NCI-H345 treated with DMSO at 0.1 percent for 48 hours (cell line): ENCODE results near the gene GRB10.

Experiments
- DNase-seq: peaks from one replicate; lab custom pipeline; 2025; ENCODE audit not compliant: unreplicated experiment; lab: John Stamatoyannopoulos, UW

GRB10 gene

GRCh38 chr7:50721661-50722259 lies 60.9 kb downstream of the GRB10 start:
- no peak for DNase-seq

- no peak for DNase-seq
Measured at GRCh38 chr7:50721160-50721559, 61.5 kb downstream of the GRB10 start.

GRCh38 chr7:50720295-50720694 lies 62.4 kb downstream of the GRB10 start:
- DNase-seq, result no peak

- DNase-seq, result peak; percentile 43
Measured at GRCh38 chr7:50718876-50719275, 63.8 kb downstream of the GRB10 start.

GRCh38 chr7:50718311-50718710 lies 64.4 kb downstream of the GRB10 start:
- no peak for DNase-seq

GRCh38 chr7:50717181-50717580 lies 65.5 kb downstream of the GRB10 start:
- DNase-seq, result no peak

GRCh38 chr7:50714857-50715256 lies 67.8 kb downstream of the GRB10 start:
- DNase-seq, result no peak

- DNase-seq, result no peak
Measured at GRCh38 chr7:50713123-50713965, 69.4 kb downstream of the GRB10 start.

GRCh38 chr7:50712252-50713122 lies 70.2 kb downstream of the GRB10 start:
- DNase-seq, result no peak

GRCh38 chr7:50711271-50712175 lies 71.2 kb downstream of the GRB10 start:
- DNase-seq, result no peak

- no peak for DNase-seq
Measured at GRCh38 chr7:50710441-50711154, 72.1 kb downstream of the GRB10 start.

DNA sequence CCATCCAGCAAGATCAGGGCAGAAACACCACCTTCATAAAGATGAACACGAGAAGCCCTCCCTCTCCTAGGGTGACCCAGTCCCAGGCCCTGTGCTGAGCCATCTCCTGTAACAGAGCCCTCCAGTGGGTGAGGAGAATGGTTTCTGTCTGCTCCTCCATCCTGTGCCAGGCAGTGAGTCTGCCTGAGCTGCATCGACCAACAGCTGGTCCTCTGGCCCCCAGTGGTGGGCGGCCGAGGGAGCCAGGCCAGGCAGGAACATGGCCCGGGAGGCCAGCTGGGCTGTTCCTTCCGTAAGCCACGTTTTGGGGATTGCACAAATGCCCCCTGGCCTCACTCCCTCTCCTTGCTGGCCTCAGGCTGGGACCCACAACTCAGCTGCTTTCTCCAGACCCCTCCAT lies 73.5 kb downstream of the GRB10 start:
- no peak for DNase-seq

DNA sequence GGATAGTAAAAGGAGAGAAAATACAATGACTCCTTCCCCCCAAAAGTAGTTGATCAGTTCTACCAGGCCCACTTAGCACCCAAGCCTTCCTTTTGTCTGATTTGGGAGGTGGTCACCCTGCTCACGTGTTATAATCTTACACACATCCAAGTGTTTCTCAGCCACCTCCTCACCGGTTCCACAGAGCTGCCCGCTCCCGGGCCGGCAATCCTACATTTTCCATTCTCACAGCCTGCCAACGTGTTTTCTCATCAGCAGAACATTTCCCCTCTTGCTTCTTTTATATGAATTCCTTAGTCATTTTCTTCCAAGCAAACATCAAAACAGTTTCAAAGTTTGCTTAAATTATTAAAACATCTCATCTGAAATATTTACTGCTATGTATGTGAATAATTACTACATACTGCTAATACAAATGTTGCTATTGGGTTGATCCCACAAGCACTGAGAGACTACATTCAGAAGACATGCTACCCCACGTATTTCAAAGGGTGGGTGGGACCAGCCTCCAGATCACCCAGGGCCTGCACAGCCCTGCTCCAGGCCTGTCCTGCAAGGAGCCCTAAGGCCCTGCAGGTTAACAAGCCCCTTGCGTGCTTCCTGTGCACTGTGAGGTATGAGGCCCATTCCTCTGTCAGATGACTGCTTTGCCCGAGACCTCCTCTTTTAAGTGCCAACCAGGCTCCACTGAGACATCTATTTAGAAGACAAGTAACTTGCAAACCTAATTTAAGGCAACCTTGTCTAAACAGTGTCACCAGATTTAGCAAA lies 75.3 kb downstream of the GRB10 start:
- DNase-seq, result no peak

GRCh38 chr7:50706469-50706937 lies 76.2 kb downstream of the GRB10 start:
- no peak for DNase-seq

DNA sequence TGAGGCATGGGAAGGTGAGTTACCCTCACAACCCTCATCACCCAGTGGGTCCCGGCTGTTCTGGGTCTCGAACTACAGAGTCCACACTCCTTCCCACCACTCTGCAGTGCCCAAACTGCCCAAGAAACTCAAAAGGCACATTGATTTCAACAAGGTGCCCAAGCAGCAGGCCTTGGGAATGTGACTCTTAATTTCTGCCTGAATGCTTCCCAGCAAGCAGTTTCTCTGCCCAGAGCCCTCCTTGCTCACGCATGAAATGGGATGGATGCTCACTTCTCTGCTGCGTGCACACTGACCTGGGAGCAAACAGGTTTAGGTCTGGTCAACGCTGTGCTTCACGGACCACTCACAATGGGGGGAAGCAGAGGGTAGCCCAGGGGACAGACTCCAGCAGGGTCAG lies 77.9 kb downstream of the GRB10 start:
- no peak for DNase-seq

GRCh38 chr7:50703654-50704053 lies 79.0 kb downstream of the GRB10 start:
- DNase-seq, result no peak

DNA sequence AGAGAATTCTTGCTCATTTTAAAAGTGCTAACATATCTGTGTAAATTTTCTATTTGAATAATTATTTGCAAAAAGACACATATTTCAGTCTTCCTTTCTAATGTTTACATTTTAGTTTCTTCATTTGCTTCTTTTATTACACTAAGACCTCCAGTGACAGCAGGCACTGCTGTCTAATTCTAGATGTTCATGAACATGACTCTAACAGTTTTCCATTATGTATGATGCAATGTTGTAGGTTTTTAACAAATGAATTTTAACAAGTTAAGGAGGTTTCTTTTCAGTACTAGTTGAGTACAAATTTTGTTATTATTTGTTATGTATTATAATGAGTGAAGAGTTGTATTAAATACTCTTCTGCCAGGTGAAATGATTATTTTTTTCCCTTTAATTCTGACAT lies 83.6 kb downstream of the GRB10 start:
- no peak for DNase-seq

- DNase-seq, result no peak
Measured at GRCh38 chr7:50697748-50698147, 84.9 kb downstream of the GRB10 start.
